DOHH2 (cell line): ENCODE measurements around the gene FBXO38.
"Not testable (repeated sequence)": the region's sequence is repeated elsewhere in the genome, so short reads cannot be mapped to it uniquely, and the experiment has no call there.

Source experiments
- H3F3A ChIP-seq: fragments of 200-600 bp; sonication (generic), shearing (Covaris generic); 2 replicates; pipeline ENCODE4 v1.6.0; 2016; ENCODE audit warnings: antibody characterized with exemption, mild to moderate bottlenecking; ENCODE audit not compliant: control insufficient read depth, insufficient read depth
- H3K27ac ChIP-seq: fragments of 200-600 bp; sonication (generic); 2 replicates; pipeline ENCODE4 v1.5.1; 2014; ENCODE audit warnings: low read depth, mild to moderate bottlenecking, low read length, moderate library complexity
- H3K27me3 ChIP-seq: fragments of 200-600 bp; sonication (generic); 2 replicates; pipeline ENCODE4 v1.6.1; 2014; ENCODE audit warnings: mild to moderate bottlenecking, low read length, mixed read lengths; ENCODE audit not compliant: control insufficient read depth
- H3K36me3 ChIP-seq: fragments of 200-600 bp; sonication (generic); 2 replicates; pipeline ENCODE4 v1.6.1; 2014; ENCODE audit warnings: mild to moderate bottlenecking, low read length, moderate library complexity, mixed read lengths; ENCODE audit not compliant: control insufficient read depth
- H3K4me1 ChIP-seq: fragments of 200-600 bp; sonication (generic); 2 replicates; pipeline ENCODE4 v1.6.1; 2014; ENCODE audit warnings: mild to moderate bottlenecking, low read length, mixed read lengths; ENCODE audit not compliant: control insufficient read depth
- H3K4me2 ChIP-seq: fragments of 200-600 bp; sonication (generic); 2 replicates; pipeline ENCODE4 v1.6.0; 2014; ENCODE audit warnings: mild to moderate bottlenecking, low read length, moderate library complexity
- H3K4me3 ChIP-seq: fragments of 200-600 bp; sonication (generic); 2 replicates; pipeline ENCODE4 v1.5.1; 2014; ENCODE audit warnings: mild to moderate bottlenecking, low read length, mixed read lengths
- H3K79me2 ChIP-seq: fragments of 200-600 bp; sonication (generic); 2 replicates; pipeline ENCODE4 v1.6.1; 2014; ENCODE audit warnings: mild to moderate bottlenecking, low read length, mixed read lengths; ENCODE audit not compliant: control insufficient read depth
- H3K9me2 ChIP-seq: fragments of 200-600 bp; sonication (generic); replicated peaks from 2 replicates; pipeline ENCODE4 v1.6.1; 2014; ENCODE audit warnings: mild to moderate bottlenecking, low read length, mixed read lengths; ENCODE audit not compliant: control insufficient read depth
- H3K9me3 ChIP-seq: fragments of 200-600 bp; sonication (generic); 2 replicates; pipeline ENCODE4 v1.6.1; 2014; ENCODE audit warnings: antibody characterized with exemption, low read length, mixed read lengths; ENCODE audit not compliant: control insufficient read depth, insufficient read depth
- H4K20me1 ChIP-seq: fragments of 200-600 bp; sonication (generic); 2 replicates; pipeline ENCODE4 v1.6.0; 2014; ENCODE audit warnings: low read depth, mild to moderate bottlenecking, antibody characterized with exemption, low read length, moderate library complexity; ENCODE audit not compliant: control insufficient read depth, insufficient read depth
- CTCF ChIP-seq: fragments of 200-600 bp; sonication (generic); IDR thresholded peaks from one replicate; pipeline ENCODE4 v1.5.1; 2014; ENCODE audit warnings: antibody characterized with exemption, mild to moderate bottlenecking, low read depth, low read length; ENCODE audit not compliant: poor library complexity, severe bottlenecking
- EZH2phosphoT487 ChIP-seq: fragments of 200-600 bp; sonication (generic); IDR thresholded peaks from 2 replicates; pipeline ENCODE4 v1.6.1; 2017; ENCODE audit warnings: borderline replicate concordance, mild to moderate bottlenecking, antibody characterized with exemption, low read length, moderate library complexity, mixed read lengths

Gene FBXO38

GRCh38 chr5:148465381-148466235 lies 81.8 kb downstream of the FBXO38 start:
- Histone ChIP-seq H3K79me2 (no peaks in the 10 kb centered on the region), H3K27me3 (peaks cover 5% of the 10 kb centered on the region), H4K20me1 (no peaks in the 10 kb centered on the region), H3K9me3 (no peaks in the 10 kb centered on the region), H3K9me2 (no peaks in the 10 kb centered on the region), H3K36me3 (no peaks in the 10 kb centered on the region), H3K4me1 (no peaks in the 10 kb centered on the region), H3K4me2 (no peak overlapping the region), H3K4me3 (no peak overlapping the region), H3F3A (no peaks in the 10 kb centered on the region), H3K27ac (no peak overlapping the region)
- TF ChIP-seq CTCF, result no peak
- no peak for TF ChIP-seq EZH2phosphoT487

GRCh38 chr5:148466236-148466580 lies 82.5 kb downstream of the FBXO38 start:
- Histone ChIP-seq H3K9me3 (no peaks in the 10 kb centered on the region), H3K4me1 (no peaks in the 10 kb centered on the region), H3F3A (no peaks in the 10 kb centered on the region), H3K4me2 (no peak overlapping the region), H3K27ac (no peak overlapping the region), H3K9me2 (no peaks in the 10 kb centered on the region), H4K20me1 (no peaks in the 10 kb centered on the region), H3K79me2 (no peaks in the 10 kb centered on the region), H3K36me3 (no peaks in the 10 kb centered on the region), H3K27me3 (peaks cover 7% of the 10 kb centered on the region), H3K4me3 (no peak overlapping the region)
- no peak for TF ChIP-seq CTCF
- TF ChIP-seq EZH2phosphoT487, result no peak

GRCh38 chr5:148467958-148468357 lies 84.2 kb downstream of the FBXO38 start:
- H3F3A ChIP-seq, result no peaks in the 10 kb centered on the region
- no peak overlapping the region for H3K4me3 ChIP-seq
- no peak overlapping the region for H3K27ac ChIP-seq
- no peaks in the 10 kb centered on the region for H3K9me3 ChIP-seq
- no peaks in the 10 kb centered on the region for H3K4me1 ChIP-seq
- no peaks in the 10 kb centered on the region for H3K9me2 ChIP-seq
- H3K36me3 ChIP-seq, result no peaks in the 10 kb centered on the region
- no peaks in the 10 kb centered on the region for H4K20me1 ChIP-seq
- H3K4me2 ChIP-seq, result no peak overlapping the region
- TF ChIP-seq EZH2phosphoT487, result no peak
- TF ChIP-seq CTCF, result no peak
- H3K27me3 ChIP-seq, result peaks cover 3% of the 10 kb centered on the region; the same call in 1 of the 2 replicates
- no peaks in the 10 kb centered on the region for H3K79me2 ChIP-seq

- not testable (repeated sequence) for H3K27ac ChIP-seq, H3K36me3 ChIP-seq, H3K27me3 ChIP-seq, H3K79me2 ChIP-seq, H3K9me2 ChIP-seq, H3K9me3 ChIP-seq, H4K20me1 ChIP-seq, H3F3A ChIP-seq, H3K4me3 ChIP-seq, H3K4me2 ChIP-seq, H3K4me1 ChIP-seq
Measured at GRCh38 chr5:148468746-148469145, 85.0 kb downstream of the FBXO38 start.
